ENCODE data around the gene CYS1.

Gene CYS1

GRCh38 chr2:10071595-10071994, 8.6 kb downstream of the CYS1 start:
- no peak for DNase-seq (ENCODE audit: low spot score)

GRCh38 chr2:10071176-10071575, 9.0 kb downstream of the CYS1 start:
- no peak for DNase-seq (ENCODE audit: low spot score)

GRCh38 chr2:10067881-10068280, 12.3 kb downstream of the CYS1 start:
- DNase-seq (ENCODE audit: low spot score) = no peak

GRCh38 chr2:10067330-10067729, 12.9 kb downstream of the CYS1 start:
- no peak for DNase-seq (ENCODE audit: low spot score)

- DNase-seq (ENCODE audit: low spot score) = no peak
Observed at GRCh38 chr2:10065773-10066055, 14.5 kb downstream of the CYS1 start.

- no peak for DNase-seq (ENCODE audit: low spot score)
Observed at GRCh38 chr2:10064932-10065772, 15.1 kb downstream of the CYS1 start.

GRCh38 chr2:10063566-10063965, 16.6 kb downstream of the CYS1 start:
- no peak for DNase-seq (ENCODE audit: low spot score)

- DNase-seq (ENCODE audit: low spot score) = no peak
Observed at GRCh38 chr2:10062931-10063365, 17.3 kb downstream of the CYS1 start.

GRCh38 chr2:10061221-10061925, 18.8 kb downstream of the CYS1 start:
- no peak for DNase-seq (ENCODE audit: low spot score)

GRCh38 chr2:10059552-10060335, 20.5 kb downstream of the CYS1 start:
- no peak for DNase-seq (ENCODE audit: low spot score)

- no peak for DNase-seq (ENCODE audit: low spot score)
Observed at GRCh38 chr2:10059016-10059351, 21.2 kb downstream of the CYS1 start.

GRCh38 chr2:10058251-10059015, 21.8 kb downstream of the CYS1 start:
- DNase-seq (ENCODE audit: low spot score) = no peak

GRCh38 chr2:10057231-10058107, 22.7 kb downstream of the CYS1 start:
- no peak for DNase-seq (ENCODE audit: low spot score)

- no peak for DNase-seq (ENCODE audit: low spot score)
Observed at GRCh38 chr2:10056439-10056838, 23.8 kb downstream of the CYS1 start.

GRCh38 chr2:10054976-10055375, 25.2 kb downstream of the CYS1 start:
- DNase-seq (ENCODE audit: low spot score) = no peak

GRCh38 chr2:10054424-10054823, 25.8 kb downstream of the CYS1 start:
- no peak for DNase-seq (ENCODE audit: low spot score)

- DNase-seq (ENCODE audit: low spot score) = no peak
Observed at GRCh38 chr2:10053351-10053750, 26.9 kb downstream of the CYS1 start.

GRCh38 chr2:10052216-10052615, 28.0 kb downstream of the CYS1 start:
- no peak for DNase-seq (ENCODE audit: low spot score)

- DNase-seq (ENCODE audit: low spot score) = peak; percentile 70
Observed at GRCh38 chr2:10048501-10049171, 31.6 kb downstream of the CYS1 start.

GRCh38 chr2:10047616-10048500, 32.4 kb downstream of the CYS1 start:
- no peak for DNase-seq (ENCODE audit: low spot score)
